GOT3 (cell line): Measurements from ENCODE around the gene KCNA3.
"Not testable (repeated sequence)": the region's sequence is repeated elsewhere in the genome, so short reads cannot be mapped to it uniquely, and the experiment has no call there.

Source experiments
- DNase-seq: peaks from one replicate; lab custom pipeline; 2025; ENCODE audit warnings: mixed read lengths; lab: John Stamatoyannopoulos, UW

KCNA3 gene

GRCh38 chr1:110677526-110677925, 2.8 kb upstream of the KCNA3 start:
- no peak for DNase-seq

- DNase-seq = no peak
Observed at GRCh38 chr1:110676970-110677369, 2.2 kb upstream of the KCNA3 start.

GRCh38 chr1:110675060-110675791, 486 bp upstream of the KCNA3 start:
- no peak for DNase-seq

- DNase-seq = no peak
Observed at GRCh38 chr1:110673805-110674336, 869 bp downstream of the KCNA3 start.

GRCh38 chr1:110673197-110673701, 1.5 kb downstream of the KCNA3 start:
- no peak for DNase-seq

GRCh38 chr1:110672753-110673108, 2.0 kb downstream of the KCNA3 start:
- no peak for DNase-seq

- DNase-seq = no peak
Observed at GRCh38 chr1:110672001-110672752, 2.6 kb downstream of the KCNA3 start.

GRCh38 chr1:110671361-110671760, 3.4 kb downstream of the KCNA3 start:
- no peak for DNase-seq

- no peak for DNase-seq
Observed at GRCh38 chr1:110668549-110668948, 6.2 kb downstream of the KCNA3 start.

GRCh38 chr1:110667776-110668175, 7.0 kb downstream of the KCNA3 start:
- DNase-seq = no peak

GRCh38 chr1:110663241-110663640, 11.5 kb downstream of the KCNA3 start:
- DNase-seq = no peak

GRCh38 chr1:110659559-110659958, 15.2 kb downstream of the KCNA3 start:
- not testable (repeated sequence) for DNase-seq

GRCh38 chr1:110657351-110657750, 17.4 kb downstream of the KCNA3 start:
- no peak for DNase-seq

GRCh38 chr1:110650609-110651008, 24.1 kb downstream of the KCNA3 start:
- DNase-seq = no peak

GRCh38 chr1:110648417-110648816, 26.3 kb downstream of the KCNA3 start:
- no peak for DNase-seq

GRCh38 chr1:110647254-110647891, 27.4 kb downstream of the KCNA3 start:
- no peak for DNase-seq

- no peak for DNase-seq
Observed at GRCh38 chr1:110645821-110646735, 28.7 kb downstream of the KCNA3 start.

- no peak for DNase-seq
Observed at GRCh38 chr1:110645211-110645610, 29.5 kb downstream of the KCNA3 start.

GRCh38 chr1:110643879-110644472, 30.8 kb downstream of the KCNA3 start:
- no peak for DNase-seq

GRCh38 chr1:110639724-110640386, 34.9 kb downstream of the KCNA3 start:
- no peak for DNase-seq

- DNase-seq = no peak
Observed at GRCh38 chr1:110638556-110638955, 36.2 kb downstream of the KCNA3 start.
